SH-SY5Y (cell line): ENCODE data around the gene OPCML.

Experiments
- GATA2 ChIP-seq: IDR thresholded peaks from 2 replicates; pipeline ENCODE4 v1.6.1; 2011; ENCODE audit warnings: mild to moderate bottlenecking, low read depth, low read length
- GATA3 ChIP-seq: IDR thresholded peaks from 2 replicates; pipeline ENCODE4 v1.6.1; 2011; ENCODE audit warnings: low read depth, mild to moderate bottlenecking, low read length, moderate library complexity

- TF ChIP-seq GATA2, result no peak
- no peak for TF ChIP-seq GATA3
These were observed 226.9 kb downstream of the OPCML start for GRCh38 chr11:133305208-133305956.
